ENCODE measurements around the gene KCNC1.

KCNC1 gene

GRCh38 chr11:17775507-17776211 is 41.1 kb downstream of the KCNC1 start:
- no peak for DNase-seq

GRCh38 chr11:17776212-17776875 is 41.8 kb downstream of the KCNC1 start:
- no peak for DNase-seq

- no peak for DNase-seq
Observed at GRCh38 chr11:17777086-17777737, 42.6 kb downstream of the KCNC1 start.

GRCh38 chr11:17777738-17778091 is 43.1 kb downstream of the KCNC1 start:
- DNase-seq, result no peak

GRCh38 chr11:17778352-17778751 is 43.8 kb downstream of the KCNC1 start:
- no peak for DNase-seq

- DNase-seq, result no peak
Observed at GRCh38 chr11:17778956-17779860, 44.6 kb downstream of the KCNC1 start.

GRCh38 chr11:17779861-17780594 is 45.4 kb downstream of the KCNC1 start:
- DNase-seq, result no peak

GRCh38 chr11:17780668-17781067 is 46.1 kb downstream of the KCNC1 start:
- DNase-seq, result no peak

GRCh38 chr11:17781221-17781620 is 46.6 kb downstream of the KCNC1 start:
- no peak for DNase-seq

GRCh38 chr11:17781626-17782025 is 47.0 kb downstream of the KCNC1 start:
- DNase-seq, result no peak

- DNase-seq, result no peak
Observed at GRCh38 chr11:17782145-17782544, 47.6 kb downstream of the KCNC1 start.

GRCh38 chr11:17782603-17783337 is 48.2 kb downstream of the KCNC1 start:
- no peak for DNase-seq

- DNase-seq, result no peak
Observed at GRCh38 chr11:17783878-17784277, 49.3 kb downstream of the KCNC1 start.

- no peak for DNase-seq
Observed at GRCh38 chr11:17786824-17787525, 52.4 kb downstream of the KCNC1 start.

- no peak for DNase-seq
Observed at GRCh38 chr11:17788084-17788483, 53.5 kb downstream of the KCNC1 start.

- no peak for DNase-seq
Observed at GRCh38 chr11:17790453-17790852, 55.9 kb downstream of the KCNC1 start.

GRCh38 chr11:17791144-17791543 is 56.6 kb downstream of the KCNC1 start:
- no peak for DNase-seq

GRCh38 chr11:17792161-17792560 is 57.6 kb downstream of the KCNC1 start:
- DNase-seq, result no peak

- no peak for DNase-seq
Observed at GRCh38 chr11:17793642-17794170, 59.1 kb downstream of the KCNC1 start.

GRCh38 chr11:17794981-17795380 is 60.4 kb downstream of the KCNC1 start:
- no peak for DNase-seq

GRCh38 chr11:17796154-17796553 is 61.6 kb downstream of the KCNC1 start:
- no peak for DNase-seq
